ENCODE measurements around the gene POLR2I. TPM values are rescaled to one million over a fixed set of nuclear protein-coding genes. Genes with fewer than 3 reads are reported as not detected.

The POLR2I gene
- total RNA-seq, 1 experiment from 2014 or later: 146 TPM

DNA sequence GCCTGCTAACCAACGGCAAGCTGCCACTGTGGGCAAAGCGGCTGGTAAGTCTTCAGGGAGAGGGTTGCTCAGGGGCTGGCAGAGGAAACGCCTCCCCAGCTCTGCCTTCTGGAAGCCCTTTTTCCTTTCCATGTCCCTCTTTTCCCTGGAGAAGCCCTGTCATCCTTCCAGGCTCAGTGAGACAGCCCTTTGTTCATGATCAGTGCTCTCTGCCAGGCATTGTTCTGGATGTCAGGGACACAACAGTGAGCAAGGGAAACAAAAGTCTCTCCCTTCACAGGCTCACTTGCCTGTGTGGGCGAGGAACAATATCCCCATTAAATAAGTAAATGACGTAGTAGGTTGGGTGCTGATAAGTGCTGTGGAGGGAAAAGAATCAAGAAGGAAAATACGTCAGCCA lies 17.6 kb downstream of the POLR2I start:
- Histone ChIP-seq H2AK5ac (ENCODE audit: insufficient read length, low read length) (no peak overlapping the region), H3K14ac (ENCODE audit: insufficient read depth, low read length) (no peak overlapping the region), H3K79me2 (ENCODE audit: insufficient read depth, low read length) (no peaks in the 10 kb centered on the region), H3K23ac (ENCODE audit: insufficient read length, low read depth, low read length) (no peak overlapping the region), H3K27ac (ENCODE audit: insufficient read length, low read depth, low read length) (no peak overlapping the region), H2AFZ (ENCODE audit: low read length) (no peak overlapping the region), H2BK20ac (ENCODE audit: low read depth, low read length, poor library complexity, severe bottlenecking) (no peak overlapping the region), H3K9ac (ENCODE audit: extremely low read depth, insufficient read length, low read length) (no peak overlapping the region), H3T11ph (ENCODE audit: low read length) (no peak overlapping the region), H4K5ac (ENCODE audit: insufficient read length, low read depth, low read length) (no peak overlapping the region), H2BK120ac (ENCODE audit: low read depth, low read length, poor library complexity, severe bottlenecking) (no peak overlapping the region), H3K4me1 (ENCODE audit: insufficient read depth, low read length) (no peaks in the 10 kb centered on the region), H2BK12ac (ENCODE audit: insufficient read length, low read depth, low read length) (no peak overlapping the region), H3K4me2 (ENCODE audit: insufficient read depth, insufficient read length, low read length) (no peak overlapping the region), H3K4ac (ENCODE audit: low read depth, low read length) (no peak overlapping the region), H2BK5ac (ENCODE audit: insufficient read length, low read length) (no peak overlapping the region), H4K91ac (ENCODE audit: insufficient read length, low read depth, low read length) (no peak overlapping the region), H4K20me1 (ENCODE audit: control insufficient read depth, insufficient read depth, insufficient read length) (no peaks in the 10 kb centered on the region), H3K18ac (ENCODE audit: insufficient read length, low read depth, low read length) (no peak overlapping the region), H3K79me1 (ENCODE audit: insufficient read depth, low read depth, low read length, poor library complexity, severe bottlenecking) (no peaks in the 10 kb centered on the region), H3K56ac (ENCODE audit: insufficient read length, low read depth, low read length) (no peak overlapping the region), H2BK15ac (ENCODE audit: low read depth, low read length) (no peak overlapping the region), H4K8ac (replicated peaks; ENCODE audit: insufficient read length, low read depth, low read length) (no peak overlapping the region), H3K23me2 (ENCODE audit: insufficient read length, low read depth, low read length, poor library complexity, severe bottlenecking) (no peaks in the 10 kb centered on the region), H3K9me3 (ENCODE audit: control insufficient read depth, low read depth, low read length) (no peaks in the 10 kb centered on the region), H3K27me3 (ENCODE audit: insufficient read depth, low read length) (no peaks in the 10 kb centered on the region)
- H3K4me3 Mint-ChIP-seq: no peak overlapping the region
- DNase-seq: no peak
- H3K27ac Mint-ChIP-seq: peak overlapping the region in 2 of 3 experiments; percentile 24 to 86; a peak in 1 of 7 replicates
- no peaks in the 10 kb centered on the region for H3K27me3 Mint-ChIP-seq (ENCODE audit: low read depth)
- TF ChIP-seq, protein P1, sequence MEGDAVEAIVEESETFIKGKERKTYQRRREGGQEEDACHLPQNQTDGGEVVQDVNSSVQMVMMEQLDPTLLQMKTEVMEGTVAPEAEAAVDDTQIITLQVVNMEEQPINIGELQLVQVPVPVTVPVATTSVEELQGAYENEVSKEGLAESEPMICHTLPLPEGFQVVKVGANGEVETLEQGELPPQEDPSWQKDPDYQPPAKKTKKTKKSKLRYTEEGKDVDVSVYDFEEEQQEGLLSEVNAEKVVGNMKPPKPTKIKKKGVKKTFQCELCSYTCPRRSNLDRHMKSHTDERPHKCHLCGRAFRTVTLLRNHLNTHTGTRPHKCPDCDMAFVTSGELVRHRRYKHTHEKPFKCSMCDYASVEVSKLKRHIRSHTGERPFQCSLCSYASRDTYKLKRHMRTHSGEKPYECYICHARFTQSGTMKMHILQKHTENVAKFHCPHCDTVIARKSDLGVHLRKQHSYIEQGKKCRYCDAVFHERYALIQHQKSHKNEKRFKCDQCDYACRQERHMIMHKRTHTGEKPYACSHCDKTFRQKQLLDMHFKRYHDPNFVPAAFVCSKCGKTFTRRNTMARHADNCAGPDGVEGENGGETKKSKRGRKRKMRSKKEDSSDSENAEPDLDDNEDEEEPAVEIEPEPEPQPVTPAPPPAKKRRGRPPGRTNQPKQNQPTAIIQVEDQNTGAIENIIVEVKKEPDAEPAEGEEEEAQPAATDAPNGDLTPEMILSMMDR (conservative IDR thresholded peaks at IDR 0.05): no peak
- H3K9me3 Mint-ChIP-seq: no peaks in the 10 kb centered on the region
- H3K36me3 Mint-ChIP-seq (ENCODE audit: insufficient read depth in 1 of 3, low read depth in 3 of 3): peaks cover 34 to 74% (median 56%) of the 10 kb centered on the region in 3 experiments
- no peaks in the 10 kb centered on the region for H3K4me1 Mint-ChIP-seq
- no CpG with 5 or more reads among the region's 6 CpGs for WGBS (ENCODE audit: extremely low coverage, insufficient read length, low lambda C conversion rate)

All from H9 (cell line).